ENCODE results near the gene PTDSS2.

The PTDSS2 gene

GRCh38 chr11:529728-530411, 79.8 kb downstream of the PTDSS2 start:
- no peak for DNase-seq (ENCODE audit: low read depth in 3 of 3, low spot score in 1 of 3)

- DNase-seq (ENCODE audit: low read depth in 3 of 3, low spot score in 1 of 3): no peak
These were observed 81.1 kb downstream of the PTDSS2 start for GRCh38 chr11:530960-531831.

DNA sequence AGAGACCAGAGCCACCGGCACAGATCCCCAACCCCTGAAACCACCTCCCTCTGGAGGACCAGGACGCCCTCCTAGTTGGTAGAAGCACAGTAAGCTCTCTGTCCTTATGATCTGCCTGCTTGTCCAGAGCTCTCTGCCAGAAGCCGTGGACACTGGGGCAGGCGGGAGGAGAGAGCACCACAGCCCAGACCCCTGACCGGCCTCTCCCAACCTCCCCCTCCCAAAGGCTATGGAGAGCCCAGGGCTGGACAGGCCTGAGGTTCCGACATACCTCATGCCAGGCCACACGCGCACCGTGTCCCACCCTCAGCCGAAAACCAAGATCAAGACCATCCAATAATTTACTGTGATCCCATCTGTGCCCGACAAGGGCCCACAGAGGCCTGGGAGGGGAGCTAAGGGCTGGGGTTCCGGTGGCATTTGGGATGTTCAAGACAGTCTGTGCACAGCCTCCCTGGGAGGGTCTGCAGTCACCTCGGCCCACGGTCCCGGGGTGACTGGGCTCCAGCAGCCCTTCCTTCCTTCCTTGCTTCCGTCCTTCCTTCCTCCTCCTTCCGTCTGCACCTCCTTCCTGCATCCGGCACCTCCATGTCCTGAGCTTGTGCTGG, 81.9 kb downstream of the PTDSS2 start:
- DNase-seq (ENCODE audit: low read depth in 3 of 3, low spot score in 1 of 3): no peak

GRCh38 chr11:532527-532985, 82.5 kb downstream of the PTDSS2 start:
- no peak for DNase-seq (ENCODE audit: low read depth in 3 of 3, low spot score in 1 of 3)

DNA sequence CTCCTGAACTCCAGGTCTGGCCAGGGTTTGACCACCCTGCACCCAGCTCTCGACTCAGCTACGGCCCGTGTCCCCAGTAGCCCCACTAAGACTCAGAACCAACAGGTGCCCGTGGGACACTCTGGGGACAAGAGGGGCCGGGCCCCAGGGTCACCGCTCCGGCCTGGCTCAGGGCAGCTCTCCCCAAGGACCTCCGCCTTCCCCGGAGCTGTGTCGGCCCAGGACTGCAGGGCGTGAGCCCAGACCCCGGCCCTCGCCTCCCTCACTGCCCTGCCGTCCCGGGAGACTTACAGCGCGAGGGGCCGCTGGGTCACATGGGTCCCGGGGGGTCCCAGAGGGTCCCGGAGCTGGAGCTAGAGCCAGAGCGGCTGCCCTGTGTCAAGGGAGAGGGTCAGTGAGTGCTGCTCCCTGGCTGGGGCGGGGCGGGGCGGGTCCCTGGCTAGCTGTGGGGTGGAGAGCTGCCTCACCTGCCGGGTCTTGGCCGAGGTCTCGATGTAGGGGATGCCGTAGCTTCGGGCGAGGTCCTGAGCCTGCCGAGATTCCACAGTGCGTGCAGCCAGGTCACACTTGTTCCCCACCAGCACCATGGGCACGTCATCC, 83.0 kb downstream of the PTDSS2 start:
- DNase-seq (ENCODE audit: low read depth in 3 of 3, low spot score in 1 of 3): no peak

- DNase-seq (ENCODE audit: low read depth in 3 of 3, low spot score in 1 of 3): no peak
These were observed 83.7 kb downstream of the PTDSS2 start for GRCh38 chr11:533586-534395.

DNA sequence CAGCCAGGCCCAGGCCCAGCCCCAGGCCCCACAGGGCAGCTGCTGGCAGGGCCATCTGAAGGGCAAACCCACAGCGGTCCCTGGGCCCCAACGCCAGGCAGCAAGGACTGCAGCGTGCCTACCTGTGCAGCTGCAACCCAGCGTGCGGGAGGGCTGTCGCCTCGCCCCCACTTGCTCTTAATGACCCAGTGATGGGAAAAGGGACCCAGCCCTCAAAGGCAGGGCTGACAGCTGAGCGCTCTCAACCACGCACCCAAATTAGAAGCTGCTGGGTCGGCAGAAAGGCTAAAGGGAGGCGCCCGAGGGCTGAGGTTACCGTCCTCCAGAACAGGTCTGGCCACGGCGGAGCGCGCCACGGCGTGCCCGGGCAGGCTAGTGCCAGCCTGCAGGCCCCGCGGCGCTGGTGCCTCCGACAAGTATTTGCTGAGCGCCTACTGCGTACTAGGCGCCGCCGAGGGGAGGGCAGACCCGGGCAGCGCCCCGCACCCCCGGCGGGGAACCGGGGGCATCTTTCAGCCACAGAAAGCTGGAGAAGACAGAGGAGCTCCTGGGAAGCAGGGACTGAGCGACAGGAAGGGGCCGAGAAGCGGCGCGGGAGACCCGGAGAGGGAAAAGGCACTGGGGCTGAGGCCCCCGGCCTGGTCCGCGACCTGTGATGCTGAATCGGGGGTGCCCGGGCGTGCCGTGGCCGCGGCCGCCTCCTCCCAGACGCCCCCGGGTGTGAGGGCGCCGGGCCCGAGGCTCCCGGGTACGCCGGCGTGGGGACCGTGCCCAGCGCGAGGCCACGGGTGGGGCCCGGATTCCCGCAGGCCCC, 84.5 kb downstream of the PTDSS2 start:
- DNase-seq (ENCODE audit: low read depth in 3 of 3, low spot score in 1 of 3): no peak

- DNase-seq (ENCODE audit: low read depth in 3 of 3, low spot score in 1 of 3): no peak
These were observed 85.1 kb downstream of the PTDSS2 start for GRCh38 chr11:535210-535518.

- peak; percentile 94 to 95 (median 95) for DNase-seq (ENCODE audit: low read depth in 3 of 3, low spot score in 1 of 3)
These were observed 85.7 kb downstream of the PTDSS2 start, which contains the start of gene HRAS for GRCh38 chr11:535519-536454. Gene HRAS (minus strand): TSS chr11:535576.

GRCh38 chr11:536841-537621, 87.0 kb downstream of the PTDSS2 start, which contains the start of gene LRRC56:
Gene LRRC56 (plus strand): TSS chr11:537527. CDS start chr11:540685, 3,158 bp downstream.
- peak; percentile 64 to 91 (median 79) for DNase-seq (ENCODE audit: low read depth in 3 of 3, low spot score in 1 of 3)

DNA sequence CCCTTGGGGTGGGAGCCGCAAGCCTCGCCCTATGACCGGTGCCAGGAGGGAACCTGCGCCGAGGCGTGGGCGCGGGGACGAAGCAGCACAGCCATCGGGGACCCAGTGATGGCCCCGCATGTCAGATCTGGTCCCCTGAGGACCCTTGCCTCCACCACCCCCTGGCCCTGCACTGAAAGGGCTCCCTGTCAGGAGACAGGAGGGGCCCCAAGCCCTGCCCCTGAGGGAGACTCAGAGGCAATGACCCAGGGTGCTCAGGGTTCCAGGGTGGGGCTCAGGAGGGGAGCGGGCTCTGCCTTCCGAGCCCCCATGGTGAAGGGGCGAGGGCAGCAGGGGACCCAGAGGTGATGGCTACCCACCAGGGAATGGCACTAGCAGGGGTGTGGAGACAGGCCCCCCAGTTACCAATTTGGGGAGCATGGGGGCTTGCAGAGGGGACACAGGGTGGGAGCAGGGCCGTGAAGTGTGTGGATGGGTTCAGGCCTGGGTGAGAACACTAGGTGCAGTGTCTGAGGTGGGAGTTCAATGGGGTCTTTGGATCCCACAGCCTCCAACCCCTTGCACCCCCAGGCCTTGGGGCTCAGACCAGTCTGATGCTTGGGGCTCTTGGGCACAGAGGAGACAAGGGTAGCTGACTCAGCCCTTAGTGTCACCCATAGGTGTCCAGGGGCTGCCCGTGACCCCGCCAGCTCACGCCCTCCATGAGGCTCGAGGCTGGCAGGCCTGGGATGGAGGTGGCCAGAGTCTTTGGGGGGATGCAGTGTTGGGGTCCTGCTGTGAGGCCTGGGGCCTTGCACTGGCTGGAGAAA, 87.7 kb downstream of the PTDSS2 start:
- no peak for DNase-seq (ENCODE audit: low read depth in 3 of 3, low spot score in 1 of 3)

GRCh38 chr11:538431-539051, 88.5 kb downstream of the PTDSS2 start:
- DNase-seq (ENCODE audit: low read depth in 3 of 3, low spot score in 1 of 3): no peak

- DNase-seq (ENCODE audit: low read depth in 3 of 3, low spot score in 1 of 3): no peak
These were observed 89.9 kb downstream of the PTDSS2 start for GRCh38 chr11:539971-540481.
